Coronary artery (tissue), 2 donors: ENCODE data around the gene FAM168A.

ENCODE experiments used
- DNase-seq: peaks from one replicate; pipeline ENCODE4 v3.0.0-alpha.2; 2017; ENCODE audit warnings: low spot score
- H3K27ac ChIP-seq, 2 donors: fragments of 200-600 bp; sonication (generic); one replicate each; pipeline ENCODE4 v1.5.1; 2016 to 2019
- H3K4me3 ChIP-seq: fragments of 200-600 bp; sonication (generic); 2 replicates; pipeline ENCODE4 v1.5.1; 2016; ENCODE audit warnings: mild to moderate bottlenecking, moderate library complexity
- TF ChIP-seq, protein P1 (sequence below): fragments of 200-600 bp; sonication (generic); IDR thresholded peaks from one replicate; pipeline ENCODE4 v1.5.1; 2019; ENCODE audit warnings: antibody characterized with exemption

The FAM168A gene

DNA sequence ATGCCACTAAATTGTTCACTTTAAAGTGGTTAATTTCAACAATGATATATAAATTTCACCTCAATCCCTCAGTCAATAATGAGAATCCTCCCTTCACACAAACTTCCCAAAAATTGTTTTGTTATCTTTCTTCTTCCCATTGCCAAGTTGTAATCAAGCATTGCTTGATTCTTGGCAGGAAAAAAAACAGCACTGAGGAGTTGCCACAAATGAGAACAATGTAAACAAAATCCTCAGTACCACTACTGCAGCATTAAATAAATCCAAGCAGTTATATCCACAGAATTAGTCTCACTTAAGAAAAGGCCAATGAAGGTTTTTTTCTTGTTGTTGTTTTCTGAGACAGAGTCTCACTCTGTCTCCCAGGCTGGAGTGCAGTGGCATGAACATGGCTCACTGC, 38.2 kb downstream of the FAM168A start:
- no peak overlapping the region for H3K4me3 ChIP-seq
- TF ChIP-seq, protein P1, sequence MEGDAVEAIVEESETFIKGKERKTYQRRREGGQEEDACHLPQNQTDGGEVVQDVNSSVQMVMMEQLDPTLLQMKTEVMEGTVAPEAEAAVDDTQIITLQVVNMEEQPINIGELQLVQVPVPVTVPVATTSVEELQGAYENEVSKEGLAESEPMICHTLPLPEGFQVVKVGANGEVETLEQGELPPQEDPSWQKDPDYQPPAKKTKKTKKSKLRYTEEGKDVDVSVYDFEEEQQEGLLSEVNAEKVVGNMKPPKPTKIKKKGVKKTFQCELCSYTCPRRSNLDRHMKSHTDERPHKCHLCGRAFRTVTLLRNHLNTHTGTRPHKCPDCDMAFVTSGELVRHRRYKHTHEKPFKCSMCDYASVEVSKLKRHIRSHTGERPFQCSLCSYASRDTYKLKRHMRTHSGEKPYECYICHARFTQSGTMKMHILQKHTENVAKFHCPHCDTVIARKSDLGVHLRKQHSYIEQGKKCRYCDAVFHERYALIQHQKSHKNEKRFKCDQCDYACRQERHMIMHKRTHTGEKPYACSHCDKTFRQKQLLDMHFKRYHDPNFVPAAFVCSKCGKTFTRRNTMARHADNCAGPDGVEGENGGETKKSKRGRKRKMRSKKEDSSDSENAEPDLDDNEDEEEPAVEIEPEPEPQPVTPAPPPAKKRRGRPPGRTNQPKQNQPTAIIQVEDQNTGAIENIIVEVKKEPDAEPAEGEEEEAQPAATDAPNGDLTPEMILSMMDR = no peak
- no peak for DNase-seq

DNA sequence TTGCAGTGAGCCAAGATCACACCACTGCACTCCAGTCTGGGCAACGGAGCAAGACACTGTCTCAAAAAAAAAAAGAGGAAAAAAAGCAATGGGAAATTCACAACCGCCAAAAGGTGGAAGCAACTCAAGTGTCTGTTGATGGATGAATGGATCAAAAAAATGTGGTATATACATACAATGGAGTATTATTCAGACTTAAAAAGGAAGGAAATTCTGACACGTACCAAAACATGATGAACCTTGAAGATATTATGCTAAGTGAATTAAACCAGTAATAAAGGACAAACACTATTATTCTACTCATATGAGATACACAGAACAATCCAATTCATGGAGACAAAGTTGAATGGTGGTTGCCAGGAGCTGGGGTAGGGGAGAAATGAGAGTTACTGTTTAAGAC, 40.9 kb downstream of the FAM168A start:
- TF ChIP-seq, protein P1 = no peak
- no peak for DNase-seq
- no peak overlapping the region for H3K27ac ChIP-seq

More for the DNA sequence above, 38.2 kb downstream of the FAM168A start:
- H3K27ac ChIP-seq = no peak overlapping the region

DNA sequence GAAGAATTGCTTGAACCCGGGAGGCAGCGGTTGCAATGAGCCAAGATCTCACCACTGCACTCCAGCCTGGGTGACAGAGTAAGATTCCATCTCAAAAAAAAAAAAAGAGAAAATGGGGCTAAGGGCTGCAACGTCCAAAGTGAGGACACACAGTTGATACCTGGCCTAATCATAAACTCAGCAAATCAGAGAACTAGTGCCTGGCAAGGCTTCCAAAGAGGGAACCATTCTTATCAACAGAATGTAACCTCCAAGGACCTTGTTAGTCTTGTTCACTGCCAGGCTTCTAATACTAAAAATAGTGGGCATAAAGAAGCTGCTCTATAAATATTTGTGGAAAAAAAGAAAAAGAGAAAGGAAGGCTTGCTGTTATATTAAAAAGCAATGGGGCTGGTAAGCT, 42.3 kb downstream of the FAM168A start:
- no peak overlapping the region for H3K4me3 ChIP-seq
- H3K27ac ChIP-seq = no peak overlapping the region
- TF ChIP-seq, protein P1 = no peak
- no peak for DNase-seq

More for the DNA sequence above, 40.9 kb downstream of the FAM168A start:
- H3K4me3 ChIP-seq = no peak overlapping the region

DNA sequence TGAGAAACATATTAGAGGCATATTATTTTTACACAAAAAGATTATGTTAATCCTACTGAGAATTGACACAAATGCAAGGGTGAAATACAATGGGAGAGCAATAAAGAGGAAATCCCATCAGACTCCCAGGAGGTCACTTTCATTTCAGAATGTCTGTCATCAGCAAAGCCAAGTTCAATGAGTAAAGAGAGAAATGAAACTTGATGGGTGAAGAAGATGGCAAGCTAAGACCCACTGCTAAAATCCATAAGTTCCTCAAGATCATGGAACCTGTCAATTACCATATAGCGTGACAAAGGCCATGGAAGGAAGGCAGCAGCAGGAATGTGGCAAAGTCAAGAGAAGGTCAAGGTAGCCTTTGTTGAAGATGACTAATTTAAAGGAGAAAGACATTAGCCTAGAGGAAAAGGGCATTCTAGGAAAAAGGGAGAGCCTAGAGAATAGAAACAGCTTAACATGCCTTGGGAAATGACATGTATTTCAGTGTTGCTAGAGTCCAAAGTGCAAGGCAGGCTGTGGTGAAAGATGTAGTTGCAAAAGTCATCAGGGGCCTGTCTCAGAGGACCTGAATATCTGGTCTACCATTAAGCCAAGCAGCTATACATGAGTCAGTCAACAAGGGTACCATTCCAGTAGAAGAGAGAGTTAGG, 43.1 kb downstream of the FAM168A start:
- Histone ChIP-seq H3K4me3 (no peak overlapping the region), H3K27ac (no peak overlapping the region)
- TF ChIP-seq, protein P1 = no peak
- DNase-seq = no peak

DNA sequence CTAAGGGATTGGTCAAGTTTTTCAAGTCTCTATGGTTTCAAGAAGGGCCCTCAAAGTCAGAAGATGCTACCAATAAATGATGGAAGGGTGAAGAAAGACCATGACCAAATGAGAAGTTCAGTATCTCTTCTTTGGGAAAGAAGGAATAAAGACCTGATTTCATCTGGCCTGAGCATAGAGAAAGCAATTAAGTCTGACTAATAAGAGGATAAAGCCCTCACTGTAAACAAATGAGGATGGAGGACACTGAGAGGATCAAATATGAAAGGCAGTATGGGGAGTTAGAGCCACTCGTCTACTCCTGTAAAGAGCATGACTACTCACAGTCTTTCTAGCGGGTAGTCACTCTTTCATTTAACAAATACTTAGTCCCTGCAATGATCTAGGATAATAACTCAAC, 44.6 kb downstream of the FAM168A start:
- Histone ChIP-seq H3K27ac (no peak overlapping the region), H3K4me3 (no peak overlapping the region)
- no peak for DNase-seq
- TF ChIP-seq, protein P1 = no peak

DNA sequence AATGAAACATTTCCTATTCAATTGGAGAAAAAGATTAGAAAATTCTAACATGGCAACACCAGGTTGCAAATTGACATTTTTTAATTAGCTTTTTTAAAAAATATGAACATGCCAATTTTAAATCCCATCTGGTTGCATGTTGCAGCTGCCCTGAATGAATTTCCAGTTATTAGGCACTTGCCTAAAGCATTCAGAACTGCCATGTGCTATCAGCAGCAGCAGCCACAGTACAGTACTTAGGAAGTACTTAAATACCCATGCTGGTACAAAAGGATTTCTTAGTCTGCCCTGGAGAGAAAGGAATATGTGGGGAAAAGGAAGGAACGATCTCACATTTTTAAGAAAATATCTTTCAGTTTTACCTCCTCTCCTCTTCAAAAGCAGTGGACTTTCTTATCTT, 46.2 kb downstream of the FAM168A start:
- no peak overlapping the region for H3K27ac ChIP-seq
- DNase-seq = no peak
- no peak overlapping the region for H3K4me3 ChIP-seq
- TF ChIP-seq, protein P1 = no peak

DNA sequence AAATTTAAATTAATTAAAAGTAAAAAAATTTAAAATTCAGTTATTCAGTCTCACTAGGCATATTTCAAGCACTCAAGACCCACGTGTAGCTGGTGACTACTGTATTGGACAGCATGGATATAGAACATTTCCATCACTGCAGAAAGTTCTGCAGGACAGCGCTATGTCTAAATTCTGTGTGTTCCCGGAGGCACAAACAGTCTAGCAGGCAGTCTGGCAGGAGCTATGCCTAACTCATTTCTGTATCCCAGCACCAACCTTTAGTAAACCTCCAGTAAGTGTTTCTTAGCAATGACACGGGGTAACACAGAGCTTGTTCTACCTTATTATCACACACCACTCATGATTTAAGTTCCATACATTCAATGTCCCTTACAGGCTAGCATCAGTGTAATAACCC, 48.5 kb downstream of the FAM168A start:
- H3K4me3 ChIP-seq = no peak overlapping the region
- no peak for DNase-seq
- TF ChIP-seq, protein P1 = no peak
- no peak overlapping the region for H3K27ac ChIP-seq
